Bronchial epithelial cell (primary cell): Measurements from ENCODE around the gene TMSB4X. TPM values are rescaled to one million over a fixed set of nuclear protein-coding genes. Genes with fewer than 3 reads are reported as not detected.

Experiments used
- DNase-seq: peaks from one replicate; pipeline ENCODE4 v3.0.0-alpha.2; 2010; ENCODE audit warnings: low read depth
- FAIRE-seq: peaks from 2 replicates; lab custom pipeline; 2011; peaks lifted over from hg19 to GRCh38; lab: Jason Lieb, UNC
- H3K27me3 ChIP-seq: 2 replicates; pipeline ENCODE4 v1.5.1; 2011; ENCODE audit warnings: low read length; ENCODE audit not compliant: control insufficient read depth, insufficient read depth
- H3K36me3 ChIP-seq: 2 replicates; pipeline ENCODE4 v1.5.1; 2011; ENCODE audit warnings: low read length; ENCODE audit not compliant: control insufficient read depth, insufficient read depth
- H3K4me3 ChIP-seq: 2 replicates; pipeline ENCODE4 v1.5.1; 2011; ENCODE audit warnings: mild to moderate bottlenecking, low read depth, low read length, control low read depth
- total RNA-seq: library from RNA; depleted of rRNA; stranded (reverse); fragments of >200 nt; gene quantifications from 2 replicates; pipeline ENCODE4 v1.2.1, GENCODE V29; 2014
- TF ChIP-seq, protein P1 (sequence below): IDR thresholded peaks from 2 replicates; pipeline ENCODE4 v1.5.1; 2011; ENCODE audit warnings: mild to moderate bottlenecking, moderate library complexity, low read length, control low read depth, inconsistent platforms; ENCODE audit not compliant: insufficient read depth, severe bottlenecking

Gene TMSB4X
- total RNA-seq, 1 donor from 2014 or later, result 3,174 TPM

DNA sequence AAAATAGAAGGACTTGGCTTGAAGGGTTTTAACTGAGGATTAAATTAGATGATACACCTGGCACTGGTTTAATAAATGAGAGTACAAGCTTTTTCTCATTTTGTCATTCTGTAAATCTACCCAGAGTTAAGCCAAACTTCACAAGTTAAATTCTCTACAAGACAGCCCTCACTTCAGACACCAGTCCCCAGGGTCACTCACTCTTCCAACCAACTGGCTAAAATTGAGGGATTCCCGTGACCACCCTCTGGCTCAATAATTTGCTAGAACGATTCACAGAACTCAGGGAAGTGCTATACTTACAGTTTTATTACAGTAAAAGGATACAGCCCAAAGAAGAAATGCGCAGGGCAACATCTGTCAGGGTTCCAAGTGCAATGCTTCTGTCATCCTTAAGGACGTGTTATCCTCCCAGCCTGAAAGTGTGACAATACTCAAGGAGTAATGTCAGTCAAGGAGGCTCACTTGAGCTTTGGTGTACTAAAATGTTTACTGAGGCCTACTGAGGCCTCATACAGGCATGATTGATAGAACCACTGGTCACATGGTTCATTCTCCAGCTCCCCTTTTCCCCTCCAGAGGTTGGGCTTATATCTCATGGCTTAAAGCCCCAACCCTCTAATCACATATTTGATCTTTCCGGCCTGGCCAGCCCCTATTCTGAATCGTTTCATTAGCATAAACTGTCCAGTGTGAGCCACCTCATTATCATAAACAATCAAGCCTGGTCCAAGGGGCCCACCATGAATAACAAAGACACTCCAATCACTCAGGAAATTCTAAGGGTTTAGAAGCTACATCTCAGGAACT, 9.6 kb upstream of the TMSB4X start:
- Histone ChIP-seq H3K4me3 (no peak overlapping the region), H3K36me3 (no peaks in the 10 kb centered on the region), H3K27me3 (no peaks in the 10 kb centered on the region)
- TF ChIP-seq, protein P1, sequence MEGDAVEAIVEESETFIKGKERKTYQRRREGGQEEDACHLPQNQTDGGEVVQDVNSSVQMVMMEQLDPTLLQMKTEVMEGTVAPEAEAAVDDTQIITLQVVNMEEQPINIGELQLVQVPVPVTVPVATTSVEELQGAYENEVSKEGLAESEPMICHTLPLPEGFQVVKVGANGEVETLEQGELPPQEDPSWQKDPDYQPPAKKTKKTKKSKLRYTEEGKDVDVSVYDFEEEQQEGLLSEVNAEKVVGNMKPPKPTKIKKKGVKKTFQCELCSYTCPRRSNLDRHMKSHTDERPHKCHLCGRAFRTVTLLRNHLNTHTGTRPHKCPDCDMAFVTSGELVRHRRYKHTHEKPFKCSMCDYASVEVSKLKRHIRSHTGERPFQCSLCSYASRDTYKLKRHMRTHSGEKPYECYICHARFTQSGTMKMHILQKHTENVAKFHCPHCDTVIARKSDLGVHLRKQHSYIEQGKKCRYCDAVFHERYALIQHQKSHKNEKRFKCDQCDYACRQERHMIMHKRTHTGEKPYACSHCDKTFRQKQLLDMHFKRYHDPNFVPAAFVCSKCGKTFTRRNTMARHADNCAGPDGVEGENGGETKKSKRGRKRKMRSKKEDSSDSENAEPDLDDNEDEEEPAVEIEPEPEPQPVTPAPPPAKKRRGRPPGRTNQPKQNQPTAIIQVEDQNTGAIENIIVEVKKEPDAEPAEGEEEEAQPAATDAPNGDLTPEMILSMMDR, result no peak
- no peak for DNase-seq
- no peak for FAIRE-seq

- H3K4me3 ChIP-seq, result no peak overlapping the region
- no peaks in the 10 kb centered on the region for H3K27me3 ChIP-seq
- no peak for DNase-seq
- no peaks in the 10 kb centered on the region for H3K36me3 ChIP-seq
- FAIRE-seq, result no peak
- TF ChIP-seq, protein P1, result no peak
Measured at GRCh38 chrX:12966151-12966550, 8.8 kb upstream of the TMSB4X start.

GRCh38 chrX:12967711-12968465, 7.0 kb upstream of the TMSB4X start:
- Histone ChIP-seq H3K4me3 (no peak overlapping the region), H3K27me3 (no peaks in the 10 kb centered on the region), H3K36me3 (no peaks in the 10 kb centered on the region)
- FAIRE-seq, result no peak
- DNase-seq, result no peak
- TF ChIP-seq, protein P1, result no peak

- Histone ChIP-seq H3K36me3 (peaks cover 1% of the 10 kb centered on the region), H3K27me3 (no peaks in the 10 kb centered on the region), H3K4me3 (no peak overlapping the region)
- DNase-seq (no peak), FAIRE-seq (no peak)
- TF ChIP-seq, protein P1, result peak; percentile 11
Measured at GRCh38 chrX:12970691-12971202, 4.2 kb upstream of the TMSB4X start.

- Histone ChIP-seq H3K36me3 (peaks cover 3% of the 10 kb centered on the region), H3K4me3 (no peak overlapping the region), H3K27me3 (no peaks in the 10 kb centered on the region)
- TF ChIP-seq, protein P1, result no peak
- DNase-seq, result no peak
- FAIRE-seq, result no peak
Measured at GRCh38 chrX:12971282-12972003, 3.5 kb upstream of the TMSB4X start.
